ENCODE data around the gene PPP1R37.

PPP1R37 gene

GRCh38 chr19:45063851-45064801 lies 28.9 kb upstream of the PPP1R37 start:
- in situ Hi-C loops (cut with HindIII; ENCODE audit: low sequenced_read_pairs), result no loop called here
- DNase-seq (ENCODE audit: low read depth), result no peak
- H3K4me3 ChIP-seq (ENCODE audit: low read depth, low read length), result no peak overlapping the region
- TF ChIP-seq CTCF (IDR thresholded peaks at IDR 0.05; ENCODE audit: low read depth, low read length, missing control alignments), result no peak

- TF ChIP-seq CTCF (IDR thresholded peaks at IDR 0.05; ENCODE audit: low read depth, low read length, missing control alignments), result no peak
- in situ Hi-C loops (cut with HindIII; ENCODE audit: low sequenced_read_pairs), result no loop called here
- DNase-seq (ENCODE audit: low read depth), result no peak
- no peak overlapping the region for H3K4me3 ChIP-seq (ENCODE audit: low read depth, low read length)
Measured at GRCh38 chr19:45066921-45067661, 25.9 kb upstream of the PPP1R37 start.

DNA sequence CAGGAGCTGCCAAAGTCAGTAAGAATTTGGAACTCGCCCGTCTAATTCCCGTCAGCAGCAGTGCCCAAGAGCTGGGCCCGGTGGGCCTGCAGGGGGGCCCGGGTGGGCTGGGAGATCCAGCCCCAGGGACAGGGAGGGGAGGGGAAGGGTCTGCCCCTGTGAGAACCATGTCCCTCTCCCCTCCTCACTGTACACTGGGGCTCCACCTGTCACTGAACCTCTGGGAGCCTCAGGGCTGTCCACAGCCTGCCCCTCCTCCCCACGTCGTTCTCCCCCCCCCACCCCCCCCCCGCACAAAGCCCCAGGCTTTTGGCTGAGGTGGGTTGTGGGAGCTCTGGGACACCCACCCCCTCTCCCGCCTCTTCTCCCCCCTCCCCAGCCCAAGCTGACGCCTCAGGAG lies 24.9 kb upstream of the PPP1R37 start:
- TF ChIP-seq CTCF (IDR thresholded peaks at IDR 0.05; ENCODE audit: low read depth, low read length, missing control alignments), result no peak
- H3K4me3 ChIP-seq (ENCODE audit: low read depth, low read length), result no peak overlapping the region
- no peak for DNase-seq (ENCODE audit: low read depth)
- in situ Hi-C loops (cut with HindIII; ENCODE audit: low sequenced_read_pairs), result no loop called here

GRCh38 chr19:45069056-45069455 lies 23.9 kb upstream of the PPP1R37 start:
- DNase-seq (ENCODE audit: low read depth), result no peak
- no peak for TF ChIP-seq CTCF (IDR thresholded peaks at IDR 0.05; ENCODE audit: low read depth, low read length, missing control alignments)
- in situ Hi-C loops (cut with HindIII; ENCODE audit: low sequenced_read_pairs), result no loop called here
- no peak overlapping the region for H3K4me3 ChIP-seq (ENCODE audit: low read depth, low read length)

DNA sequence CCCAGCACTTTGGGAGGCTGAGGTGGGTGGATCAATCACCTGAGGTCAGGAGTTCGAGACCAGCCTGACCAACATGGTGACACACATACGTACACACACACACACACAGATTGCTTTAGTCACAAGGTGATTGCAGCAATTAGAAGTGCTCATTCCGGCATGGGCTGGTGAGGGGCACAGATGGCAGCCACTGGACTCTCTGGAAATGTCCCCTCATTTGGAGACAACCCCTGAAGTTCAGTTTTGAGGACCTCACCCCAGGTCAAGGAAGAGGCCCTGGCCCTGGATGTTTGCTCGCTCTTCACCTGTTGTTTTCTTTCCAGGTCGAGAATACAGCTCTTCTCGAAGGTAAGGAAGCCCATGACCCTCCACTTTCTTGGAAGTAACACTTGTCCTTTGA lies 22.8 kb upstream of the PPP1R37 start:
- no peak overlapping the region for H3K4me3 ChIP-seq (ENCODE audit: low read depth, low read length)
- in situ Hi-C loops (cut with HindIII; ENCODE audit: low sequenced_read_pairs), result no loop called here
- no peak for DNase-seq (ENCODE audit: low read depth)
- TF ChIP-seq CTCF (IDR thresholded peaks at IDR 0.05; ENCODE audit: low read depth, low read length, missing control alignments), result no peak

- in situ Hi-C loops (cut with HindIII; ENCODE audit: low sequenced_read_pairs), result no loop called here
- DNase-seq (ENCODE audit: low read depth), result no peak
- TF ChIP-seq CTCF (IDR thresholded peaks at IDR 0.05; ENCODE audit: low read depth, low read length, missing control alignments), result no peak
- no peak overlapping the region for H3K4me3 ChIP-seq (ENCODE audit: low read depth, low read length)
Measured at GRCh38 chr19:45070861-45071544, 22.0 kb upstream of the PPP1R37 start.

Measured in astrocyte of the cerebellum (primary cell).